ENCODE measurements around the gene CCND1. TPM values are rescaled to one million over a fixed set of nuclear protein-coding genes. Genes with fewer than 3 reads are reported as not detected.
"Not testable (repeated sequence)": the region's sequence is repeated elsewhere in the genome, so short reads cannot be mapped to it uniquely, and the experiment has no call there.

CCND1 gene
- total RNA-seq, 2 experiments from 2014 or later: 0.21 to 0.42 TPM

DNA sequence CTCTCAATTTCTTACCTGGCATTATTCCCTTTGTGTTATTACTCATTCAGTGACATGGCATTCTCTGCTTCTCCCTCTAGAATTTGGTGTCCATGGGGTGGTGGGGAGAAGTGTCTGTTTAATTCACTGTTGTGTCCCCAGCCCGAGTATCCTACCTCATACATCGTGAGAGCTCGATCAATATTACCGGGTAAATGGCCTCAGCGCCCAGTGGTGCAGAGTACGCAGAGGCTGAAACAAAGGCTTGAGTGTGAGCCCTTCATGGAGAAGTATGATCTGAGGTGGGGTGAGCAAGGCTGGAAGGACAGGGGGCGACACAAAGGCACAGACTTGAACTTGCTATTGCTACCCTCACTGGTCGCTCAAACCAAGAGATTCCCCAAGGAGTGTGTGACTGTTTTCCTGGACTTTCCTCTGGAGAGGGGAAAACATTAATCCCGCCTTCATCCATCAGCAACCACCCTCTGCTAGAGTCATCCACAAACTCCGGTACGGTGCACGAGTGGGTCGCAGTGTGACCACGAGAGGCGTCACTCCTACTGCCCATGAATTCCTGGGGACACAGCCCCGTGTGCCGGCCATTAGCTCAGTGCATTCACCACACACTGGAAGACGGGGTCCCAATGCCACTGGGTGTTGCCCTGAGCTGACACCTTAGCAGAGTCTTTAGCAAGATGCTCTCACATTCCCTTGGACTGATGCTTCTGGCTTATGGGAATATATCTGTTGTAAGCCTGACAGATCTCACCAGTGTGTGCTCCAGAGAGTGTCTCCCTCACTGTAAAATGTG lies 35.0 kb upstream of the CCND1 start:
- Mint-ChIP-seq H3K4me3 (no peak overlapping the region), H3K4me1 (no peaks in the 10 kb centered on the region), H3K27ac (no peak overlapping the region), H3K36me3 (ENCODE audit: low read depth) (no peaks in the 10 kb centered on the region), H3K9me3 (peaks cover 2% of the 10 kb centered on the region), H3K27me3 (peaks cover 13% of the 10 kb centered on the region)
- ChIA-PET CTCF (no interaction called here), POLR2A (no interaction called here)
- DNase-seq: no peak

DNA sequence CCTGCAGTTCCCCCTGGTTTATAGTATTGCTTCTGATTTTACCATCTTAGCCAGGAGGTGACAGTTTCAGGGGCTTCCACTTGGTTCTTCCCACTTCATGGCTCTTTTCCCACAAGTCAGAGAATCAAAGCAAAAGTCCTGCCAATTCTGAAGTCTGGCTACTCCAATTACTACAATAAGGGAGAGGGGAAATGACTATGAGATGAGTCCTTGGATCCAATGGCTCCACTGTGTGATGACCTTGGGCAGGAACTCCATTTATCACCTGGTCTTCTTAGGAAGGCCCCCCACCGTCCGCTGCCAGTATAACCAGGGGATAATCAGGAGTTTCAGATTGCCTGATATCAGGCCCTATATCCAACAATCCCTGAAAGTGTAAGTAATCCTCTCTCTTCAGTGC lies 31.6 kb upstream of the CCND1 start:
- no peak overlapping the region for H3K4me3 Mint-ChIP-seq
- CTCF ChIA-PET: no interaction called here
- H3K4me1 Mint-ChIP-seq: no peaks in the 10 kb centered on the region
- POLR2A ChIA-PET: no interaction called here
- H3K27me3 Mint-ChIP-seq: peaks cover 13% of the 10 kb centered on the region
- H3K36me3 Mint-ChIP-seq (ENCODE audit: low read depth): no peaks in the 10 kb centered on the region
- H3K9me3 Mint-ChIP-seq: peaks cover 2% of the 10 kb centered on the region
- no peak overlapping the region for H3K27ac Mint-ChIP-seq
- no peak for DNase-seq

DNA sequence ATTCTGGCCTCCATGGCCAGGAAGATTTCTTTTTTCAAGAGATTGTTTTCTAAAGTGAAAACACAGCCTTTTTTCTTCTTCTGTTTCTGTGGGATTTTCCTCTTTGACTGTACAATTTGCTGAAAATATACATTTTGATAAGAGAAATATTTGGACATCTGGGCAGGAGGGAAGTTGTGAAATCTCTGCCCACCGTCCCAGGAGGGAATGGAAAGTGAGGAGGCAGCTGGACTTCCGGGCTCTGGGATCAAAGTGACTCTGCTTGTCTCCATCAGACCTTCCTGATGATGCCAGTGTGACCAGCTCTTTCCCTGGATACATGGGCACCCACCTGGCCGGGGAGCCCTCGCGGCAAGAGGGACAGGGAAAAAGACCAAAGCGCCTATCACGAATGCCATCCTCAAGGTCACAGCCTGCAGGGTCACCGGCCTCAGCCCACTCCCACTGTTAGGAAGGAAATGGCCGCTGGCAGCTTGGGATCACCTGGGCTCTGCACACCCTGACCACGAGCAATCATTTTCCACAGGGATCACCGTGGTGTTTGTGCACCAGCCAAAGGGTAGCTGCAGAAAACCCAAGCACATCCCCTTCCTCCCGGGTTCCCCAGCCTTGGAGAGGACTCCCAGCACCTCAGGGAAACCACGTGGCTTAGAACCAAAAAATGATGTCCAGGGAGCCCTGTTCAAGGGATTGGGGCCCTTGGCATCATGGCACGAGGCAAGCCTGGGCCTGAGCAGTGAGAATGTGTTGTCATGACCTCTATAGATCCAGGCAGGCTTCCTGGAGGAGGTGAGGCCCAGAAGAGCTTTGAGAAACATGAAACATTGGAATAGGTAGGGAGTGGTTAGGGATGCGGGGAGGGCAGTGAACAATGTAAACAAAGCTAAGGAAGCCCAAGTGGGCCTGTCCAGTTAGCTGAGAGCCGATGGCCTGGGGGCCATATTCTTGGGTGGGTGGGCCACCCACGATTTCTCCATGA lies 29.1 kb upstream of the CCND1 start:
- ChIA-PET CTCF (no interaction called here), POLR2A (no interaction called here)
- H3K4me1 Mint-ChIP-seq: no peaks in the 10 kb centered on the region

DNA sequence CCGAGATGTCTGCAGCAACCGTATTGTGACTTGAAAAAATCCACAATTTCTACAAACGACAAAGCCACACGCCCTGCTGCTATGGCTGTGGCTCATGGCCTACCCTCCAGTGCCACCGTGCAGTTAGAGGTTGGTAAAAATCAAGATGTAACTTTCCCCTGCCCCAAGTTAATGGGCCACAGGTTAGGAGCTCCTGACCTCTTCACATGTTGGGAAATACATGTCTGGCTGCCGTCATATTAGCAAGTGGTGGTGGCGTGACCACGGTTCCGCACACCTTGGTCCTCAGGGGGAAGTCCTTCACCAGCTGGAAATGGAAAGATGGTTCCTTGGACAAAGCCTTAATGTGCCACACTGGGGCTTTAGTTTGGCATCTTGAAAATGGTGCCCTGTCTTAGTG lies 27.4 kb upstream of the CCND1 start:
- ChIA-PET CTCF (no interaction called here), POLR2A (no interaction called here)
- H3K4me1 Mint-ChIP-seq: no peaks in the 10 kb centered on the region
- H3K4me3 Mint-ChIP-seq: no peak overlapping the region
- peaks cover 1% of the 10 kb centered on the region for H3K9me3 Mint-ChIP-seq
- H3K36me3 Mint-ChIP-seq (ENCODE audit: low read depth): no peaks in the 10 kb centered on the region
- no peak overlapping the region for H3K27ac Mint-ChIP-seq
- no peak for DNase-seq
- H3K27me3 Mint-ChIP-seq: peaks cover 2% of the 10 kb centered on the region

More for the DNA sequence above, 29.1 kb upstream of the CCND1 start:
- H3K27ac Mint-ChIP-seq: no peak overlapping the region
- H3K36me3 Mint-ChIP-seq (ENCODE audit: low read depth): no peaks in the 10 kb centered on the region
- peaks cover 13% of the 10 kb centered on the region for H3K27me3 Mint-ChIP-seq
- H3K4me3 Mint-ChIP-seq: no peak overlapping the region
- no peak for DNase-seq
- peaks cover 2% of the 10 kb centered on the region for H3K9me3 Mint-ChIP-seq

DNA sequence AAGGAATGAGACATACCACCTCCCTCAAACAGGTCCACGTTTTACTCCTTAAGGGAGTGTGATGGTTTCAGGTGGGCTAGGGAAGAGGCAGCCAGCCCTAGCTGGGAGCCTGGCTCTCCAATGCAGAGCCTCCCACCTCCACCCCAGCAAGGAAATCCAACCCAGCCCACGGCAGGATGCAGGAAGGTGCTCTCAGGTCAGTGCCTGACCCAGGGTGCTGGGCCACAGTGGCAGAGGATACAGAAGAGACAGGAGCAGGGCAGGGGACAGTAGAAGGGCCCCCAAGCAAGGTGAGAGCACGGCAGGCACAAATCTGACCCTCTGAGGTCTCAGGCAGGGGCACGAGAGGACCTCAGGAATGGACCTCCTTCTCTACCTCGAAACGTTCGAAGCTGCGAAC lies 26.9 kb upstream of the CCND1 start:
- Mint-ChIP-seq H3K9me3 (no peaks in the 10 kb centered on the region), H3K4me1 (no peaks in the 10 kb centered on the region), H3K27me3 (no peaks in the 10 kb centered on the region), H3K27ac (no peak overlapping the region), H3K36me3 (ENCODE audit: low read depth) (no peaks in the 10 kb centered on the region), H3K4me3 (no peak overlapping the region)
- POLR2A ChIA-PET: no interaction called here
- no peak for DNase-seq
- CTCF ChIA-PET: no interaction called here

DNA sequence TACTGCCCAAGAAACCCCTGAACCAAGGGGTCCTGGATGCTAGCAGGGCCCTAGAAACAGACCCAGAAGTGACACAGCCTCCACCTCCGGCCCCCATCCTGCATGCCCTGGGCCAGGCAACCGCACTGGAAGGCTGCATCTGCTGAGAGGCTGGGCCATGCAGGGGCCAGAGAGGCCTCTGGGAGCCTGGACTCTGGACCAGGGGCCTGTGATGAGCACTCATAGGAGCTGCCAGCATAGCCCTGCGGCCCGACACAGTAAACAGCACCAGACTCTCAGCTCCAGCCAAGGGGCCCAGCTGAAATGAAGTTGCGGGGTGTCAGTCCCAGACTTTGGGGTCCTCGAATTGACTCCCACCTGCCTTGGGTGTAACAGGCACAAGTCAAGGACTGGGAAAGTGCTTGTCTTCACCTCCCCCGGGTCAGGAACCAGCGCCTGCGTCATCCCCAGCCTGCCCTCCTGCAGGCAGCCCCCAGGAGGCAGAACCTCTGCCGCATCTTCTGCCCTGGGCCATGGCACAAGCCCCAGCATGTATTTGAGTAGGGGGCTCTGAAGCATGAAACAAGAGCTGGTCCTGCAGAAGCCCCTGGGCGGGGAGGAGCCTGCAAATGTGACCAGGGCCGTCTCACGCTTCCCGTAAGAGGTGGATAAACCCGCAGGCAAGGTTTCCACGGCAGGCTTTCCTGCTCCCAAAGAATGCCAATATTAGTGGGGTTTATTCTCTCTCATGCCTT lies 25.2 kb upstream of the CCND1 start:
- Mint-ChIP-seq H3K4me3 (no peak overlapping the region), H3K27ac (no peak overlapping the region), H3K9me3 (no peaks in the 10 kb centered on the region), H3K27me3 (peaks cover 1% of the 10 kb centered on the region), H3K4me1 (no peaks in the 10 kb centered on the region), H3K36me3 (ENCODE audit: low read depth) (no peaks in the 10 kb centered on the region)
- ChIA-PET POLR2A (no interaction called here), CTCF (no interaction called here)
- no peak for DNase-seq

DNA sequence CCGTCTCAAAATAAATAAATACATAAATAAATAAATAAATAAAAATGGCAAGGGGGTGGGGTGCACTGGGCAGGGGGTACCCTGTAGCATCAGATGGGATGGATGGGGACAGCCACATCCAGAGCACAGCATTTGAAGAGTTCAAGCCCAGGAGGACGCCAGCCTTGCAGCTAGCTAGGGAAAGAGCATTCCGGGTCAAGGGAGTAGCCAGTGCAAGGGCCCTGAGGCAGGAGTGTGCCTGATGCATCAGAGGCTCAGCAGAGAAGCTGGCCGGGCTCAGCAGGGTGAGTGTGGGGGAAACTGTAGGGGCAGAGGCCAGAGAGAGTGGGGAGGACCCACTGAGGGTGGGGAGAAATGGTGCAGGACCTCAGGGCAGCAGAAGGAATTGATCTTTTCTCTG lies 23.7 kb upstream of the CCND1 start:
- no peak for DNase-seq
- Mint-ChIP-seq H3K4me1 (no peaks in the 10 kb centered on the region), H3K36me3 (ENCODE audit: low read depth) (no peaks in the 10 kb centered on the region), H3K9me3 (no peaks in the 10 kb centered on the region), H3K4me3 (no peak overlapping the region), H3K27me3 (peaks cover 1% of the 10 kb centered on the region), H3K27ac (no peak overlapping the region)
- ChIA-PET POLR2A (no interaction called here), CTCF (no interaction called here)

DNA sequence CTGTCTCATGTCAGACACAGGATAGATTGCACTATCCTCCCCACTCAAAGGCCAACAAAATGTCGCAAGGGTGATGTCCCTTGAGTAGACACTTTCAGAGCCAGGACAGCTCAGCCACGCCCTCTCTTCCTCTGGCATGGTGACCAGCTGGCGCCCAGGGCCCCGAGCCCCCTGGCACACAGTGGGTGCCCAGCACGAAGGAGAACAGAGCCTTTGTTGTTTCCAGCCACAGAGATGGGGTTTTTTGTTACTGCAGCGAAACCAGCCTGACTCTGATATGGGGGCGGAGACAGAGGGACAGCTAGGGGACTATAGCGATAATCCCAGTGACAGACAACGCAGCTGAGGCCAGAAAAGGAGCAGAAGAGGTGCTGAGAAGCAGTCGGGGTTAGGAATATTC lies 23.3 kb upstream of the CCND1 start:
- POLR2A ChIA-PET: no interaction called here
- peaks cover 1% of the 10 kb centered on the region for H3K27me3 Mint-ChIP-seq
- CTCF ChIA-PET: no interaction called here
- H3K9me3 Mint-ChIP-seq: no peaks in the 10 kb centered on the region
- H3K36me3 Mint-ChIP-seq (ENCODE audit: low read depth): no peaks in the 10 kb centered on the region
- no peak for DNase-seq
- no peak overlapping the region for H3K27ac Mint-ChIP-seq
- no peaks in the 10 kb centered on the region for H3K4me1 Mint-ChIP-seq
- H3K4me3 Mint-ChIP-seq: no peak overlapping the region

DNA sequence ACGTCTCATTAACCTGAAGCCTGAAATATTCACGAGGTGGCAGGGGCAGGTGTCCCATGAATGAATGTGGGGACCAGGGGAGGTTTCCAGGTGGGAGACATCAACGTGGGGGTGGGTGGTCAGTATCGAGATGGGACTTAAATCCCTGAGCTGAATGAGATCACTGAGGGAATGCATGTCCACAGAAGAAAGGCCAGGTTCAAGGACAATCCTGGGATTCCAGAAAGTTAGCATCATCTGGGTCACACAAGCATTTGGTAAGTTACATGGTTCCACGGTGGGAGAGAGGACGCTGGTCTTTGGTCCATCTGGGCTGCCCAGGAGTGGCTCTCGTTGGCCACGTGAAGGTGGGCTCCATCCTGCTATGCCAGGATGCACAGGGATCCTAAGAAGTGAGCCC lies 22.7 kb upstream of the CCND1 start:
- Mint-ChIP-seq H3K27ac (no peak overlapping the region), H3K27me3 (peaks cover 1% of the 10 kb centered on the region), H3K36me3 (ENCODE audit: low read depth) (no peaks in the 10 kb centered on the region), H3K9me3 (no peaks in the 10 kb centered on the region), H3K4me1 (no peaks in the 10 kb centered on the region), H3K4me3 (no peak overlapping the region)
- ChIA-PET CTCF (no interaction called here), POLR2A (no interaction called here)
- DNase-seq: no peak

DNA sequence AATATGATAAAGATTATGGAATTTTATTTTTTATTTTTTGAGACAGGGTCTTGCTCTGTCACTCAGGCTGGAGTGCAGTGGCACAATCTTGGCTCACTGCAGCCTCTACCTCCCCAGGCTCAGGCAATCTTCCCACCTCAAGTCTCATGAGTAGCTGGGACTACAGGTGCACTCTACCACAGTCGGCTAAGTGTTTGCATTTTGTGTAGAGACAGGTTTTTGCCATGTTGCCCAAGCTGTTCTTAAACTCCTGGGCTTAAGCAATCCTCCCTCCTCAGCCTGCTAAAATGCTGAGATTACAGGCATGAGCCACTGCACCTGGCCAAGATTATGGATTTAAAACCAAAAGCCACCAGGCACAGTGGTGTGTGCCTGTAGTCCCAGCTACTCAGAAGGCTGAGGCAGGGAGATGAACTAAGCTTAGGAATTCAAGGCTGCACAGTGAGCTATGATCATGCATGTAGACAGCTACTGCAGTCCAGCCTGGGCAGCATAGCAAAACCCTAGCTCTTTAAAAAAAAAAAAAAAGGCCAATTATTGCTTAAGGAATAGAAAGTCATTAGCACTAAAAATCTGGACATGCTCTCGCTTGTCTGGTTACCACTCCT lies 20.2 kb upstream of the CCND1 start:
- ChIA-PET CTCF (no interaction called here), POLR2A (no interaction called here)
- peaks cover 7% of the 10 kb centered on the region for H3K27me3 Mint-ChIP-seq

DNA sequence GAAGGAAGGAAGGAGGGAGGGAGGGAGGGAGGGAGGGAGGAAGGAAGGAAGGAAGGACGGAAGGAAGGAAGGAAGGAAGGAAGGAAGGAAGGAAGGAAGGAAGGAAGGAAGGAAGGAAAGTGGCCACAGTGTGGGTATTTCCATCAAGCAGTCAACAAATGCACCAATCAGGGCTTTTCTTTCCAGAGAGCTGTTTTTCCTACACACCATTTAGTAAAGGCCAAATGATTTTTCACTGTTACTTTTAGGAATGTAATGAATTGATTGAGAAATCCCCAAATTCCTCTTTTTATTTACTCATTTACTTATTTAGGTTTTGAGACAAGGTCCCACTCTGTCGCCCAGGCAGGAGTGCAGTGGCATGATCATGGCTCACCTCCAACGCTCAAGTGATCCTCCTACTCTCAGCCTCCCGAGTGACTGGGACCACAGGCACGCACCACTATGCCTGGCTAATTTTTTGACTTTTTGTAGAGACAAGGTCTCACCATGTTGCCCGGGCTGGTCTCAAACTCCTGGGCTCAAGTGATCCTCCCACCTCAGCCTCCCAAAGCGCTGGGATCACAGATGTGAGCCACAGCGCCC lies 18.8 kb upstream of the CCND1 start:
- H3K27me3 Mint-ChIP-seq; H3K27ac Mint-ChIP-seq; H3K36me3 Mint-ChIP-seq (ENCODE audit: low read depth); H3K4me3 Mint-ChIP-seq; H3K9me3 Mint-ChIP-seq; DNase-seq; POLR2A ChIA-PET; H3K4me1 Mint-ChIP-seq: not testable (repeated sequence)
- CTCF ChIA-PET: interaction anchor here (0.6 kb wide), 1 partner anchor 75 kb away, joined by 3 read pairs; no protein-coding TSS in a partner anchor

More for the DNA sequence above, 20.2 kb upstream of the CCND1 start:
- H3K9me3 Mint-ChIP-seq: no peaks in the 10 kb centered on the region
- H3K4me1 Mint-ChIP-seq: no peaks in the 10 kb centered on the region
- no peak overlapping the region for H3K4me3 Mint-ChIP-seq
- no peaks in the 10 kb centered on the region for H3K36me3 Mint-ChIP-seq (ENCODE audit: low read depth)
- DNase-seq: no peak
- H3K27ac Mint-ChIP-seq: no peak overlapping the region

DNA sequence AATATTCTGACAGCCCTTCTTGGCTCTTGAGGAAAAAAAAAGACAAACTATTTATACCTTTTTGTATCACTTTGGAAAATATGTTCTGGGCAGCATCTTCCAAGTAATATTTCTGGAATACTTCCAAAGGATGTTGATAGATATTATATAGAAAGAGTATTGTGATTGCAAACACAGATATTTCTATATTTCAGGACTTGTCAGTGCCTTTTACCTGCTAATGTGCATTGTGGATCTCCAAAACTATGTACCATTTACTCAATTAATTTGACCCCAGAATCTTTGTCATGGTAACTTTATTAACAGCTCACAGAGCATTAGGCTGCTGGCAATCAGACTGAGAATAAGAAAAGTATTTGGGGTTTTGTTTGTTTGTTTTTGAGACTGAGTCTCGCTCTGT lies 16.7 kb upstream of the CCND1 start:
- H3K4me1 Mint-ChIP-seq: no peaks in the 10 kb centered on the region
- peaks cover 9% of the 10 kb centered on the region for H3K27me3 Mint-ChIP-seq
- CTCF ChIA-PET: no interaction called here
- H3K36me3 Mint-ChIP-seq (ENCODE audit: low read depth): no peaks in the 10 kb centered on the region
- no peak overlapping the region for H3K27ac Mint-ChIP-seq
- no peaks in the 10 kb centered on the region for H3K9me3 Mint-ChIP-seq
- no peak for DNase-seq
- H3K4me3 Mint-ChIP-seq: no peak overlapping the region
- POLR2A ChIA-PET: no interaction called here

All from activated CD4-positive, alpha-beta T cell treated with anti-CD3 and anti-CD28 coated beads, Interleukin-2, amount 10 ng/mL, durations not matched to agents 7 days and 5 days (primary cell).